Tibial nerve (tissue), 4 donors: ENCODE results near the gene KCNA10. TPM values are rescaled to one million over a fixed set of nuclear protein-coding genes. Genes with fewer than 3 reads are reported as not detected.

Experiments
- DNase-seq, 2 donors: peaks; one replicate each; pipeline ENCODE4 v3.0.0-alpha.2; 2019; ENCODE audit warnings: low spot score in 2 of 2
- H3K27ac ChIP-seq, 4 donors: fragments of 200-600 bp; sonication (generic) in 3 of 4; one replicate each; pipeline ENCODE4 v1.5.1; 2017 to 2019; ENCODE audit warnings: mild to moderate bottlenecking in 1 of 4
- H3K27me3 ChIP-seq, 2 donors: fragments of 200-600 bp; sonication (generic) in 1 of 2; one replicate each; pipeline versions ENCODE4 v1.5.1 to v1.6.0; 2017 to 2019
- H3K36me3 ChIP-seq, 3 donors: fragments of 200-600 bp; sonication (generic); one replicate each; pipeline ENCODE4 v1.5.1; 2018 to 2019
- H3K4me1 ChIP-seq, 4 donors: fragments of 200-600 bp; sonication (generic) in 3 of 4; one replicate each; pipeline ENCODE4 v1.5.1; 2017 to 2019
- H3K4me3 ChIP-seq, 4 donors: fragments of 200-600 bp; sonication (generic) in 3 of 4; one replicate each; pipeline ENCODE4 v1.5.1; 2017 to 2019; ENCODE audit warnings: mild to moderate bottlenecking in 1 of 4, moderate library complexity in 1 of 4
- H3K9me3 ChIP-seq, 4 donors: fragments of 200-600 bp; sonication (generic) in 3 of 4; one replicate each; pipeline ENCODE4 v1.5.1; 2017 to 2019
- EP300 ChIP-seq, 2 donors: sonication (generic); formaldehyde crosslinking; IDR thresholded peaks; one replicate each; pipeline ENCODE4 v1.6.1; 2017; ENCODE audit warnings: antibody characterized with exemption in 2 of 2, mild to moderate bottlenecking in 1 of 2
- POLR2A ChIP-seq, 2 donors: fragments of 450-650 bp; IDR thresholded peaks; one replicate each; pipeline ENCODE4 v1.6.1; 2017; ENCODE audit warnings: antibody characterized with exemption in 2 of 2, mild to moderate bottlenecking in 2 of 2, moderate library complexity in 2 of 2
- WGBS, 2 donors: methylation state at CpG; one replicate each; pipeline ENCODE4 v1.1.5; 2018; 5-methylcytosine and 5-hydroxymethylcytosine counted together
- total RNA-seq, 4 donors: library from RNA; depleted of rRNA; stranded (reverse); fragments of >200 nt; gene quantifications; one replicate each; pipeline ENCODE4 v1.1.0, GENCODE V29; 2016
- TF ChIP-seq, protein P1 (sequence below), 5 experiments: fragments of 200-600 bp in 3 of 5; fragments of 450-650 bp in 2 of 5; sonication (generic) in 3 of 5; IDR thresholded peaks; one replicate each; pipeline ENCODE4 v1.5.1; 2016 to 2019; ENCODE audit warnings: antibody characterized with exemption in 5 of 5, mild to moderate bottlenecking in 3 of 5, moderate library complexity in 2 of 5

Gene KCNA10
- total RNA-seq, 4 donors from 2014 or later: not detected

DNA sequence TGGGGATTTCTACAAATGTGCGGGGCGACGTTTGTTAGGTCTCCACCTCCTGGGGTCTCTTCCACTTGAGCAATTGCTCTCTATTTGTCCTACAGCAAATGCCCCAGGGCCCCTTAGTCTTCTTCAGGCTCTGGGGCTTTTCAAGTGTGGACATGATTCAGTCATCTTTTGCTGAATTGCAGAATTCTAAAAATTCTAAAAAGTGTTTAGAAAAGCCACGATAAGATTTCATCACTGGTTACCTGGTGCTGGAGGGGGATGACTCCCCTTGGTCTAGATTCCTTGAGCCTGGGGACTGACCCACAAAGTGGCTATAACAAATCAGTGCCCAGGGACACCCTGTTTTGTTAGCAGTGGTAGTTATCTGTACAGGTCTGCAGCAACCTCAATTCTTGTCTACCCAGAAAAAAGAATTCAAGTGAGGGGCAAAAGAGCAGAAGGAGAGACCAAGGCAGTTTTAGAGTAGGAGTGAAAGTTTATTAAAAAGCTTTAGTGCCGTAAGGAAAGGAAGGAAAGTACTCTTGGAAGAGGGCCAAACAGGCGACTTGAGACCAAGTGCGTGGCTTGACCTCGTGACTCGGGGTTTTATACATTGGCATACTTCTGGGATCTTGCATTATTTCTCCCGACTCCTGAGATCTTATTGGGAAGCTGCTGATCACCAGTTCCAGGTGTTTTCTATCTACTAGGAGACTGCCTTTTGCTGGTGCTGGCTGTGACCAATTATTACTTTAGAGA lies 42.8 kb downstream of the KCNA10 start:
- 43% methylated on average over 10 of the region's 10 CpGs for WGBS, 2 donors
- Histone ChIP-seq H3K4me3 (no peak overlapping the region), H3K4me1 (no peaks in the 10 kb centered on the region), H3K27ac (no peak overlapping the region), H3K9me3 (no peaks in the 10 kb centered on the region), H3K36me3 (no peaks in the 10 kb centered on the region), H3K27me3 (no peaks in the 10 kb centered on the region)
- DNase-seq: no peak
- no peak for TF ChIP-seq POLR2A (IDR thresholded peaks at IDR 0.05)
- TF ChIP-seq, protein P1, sequence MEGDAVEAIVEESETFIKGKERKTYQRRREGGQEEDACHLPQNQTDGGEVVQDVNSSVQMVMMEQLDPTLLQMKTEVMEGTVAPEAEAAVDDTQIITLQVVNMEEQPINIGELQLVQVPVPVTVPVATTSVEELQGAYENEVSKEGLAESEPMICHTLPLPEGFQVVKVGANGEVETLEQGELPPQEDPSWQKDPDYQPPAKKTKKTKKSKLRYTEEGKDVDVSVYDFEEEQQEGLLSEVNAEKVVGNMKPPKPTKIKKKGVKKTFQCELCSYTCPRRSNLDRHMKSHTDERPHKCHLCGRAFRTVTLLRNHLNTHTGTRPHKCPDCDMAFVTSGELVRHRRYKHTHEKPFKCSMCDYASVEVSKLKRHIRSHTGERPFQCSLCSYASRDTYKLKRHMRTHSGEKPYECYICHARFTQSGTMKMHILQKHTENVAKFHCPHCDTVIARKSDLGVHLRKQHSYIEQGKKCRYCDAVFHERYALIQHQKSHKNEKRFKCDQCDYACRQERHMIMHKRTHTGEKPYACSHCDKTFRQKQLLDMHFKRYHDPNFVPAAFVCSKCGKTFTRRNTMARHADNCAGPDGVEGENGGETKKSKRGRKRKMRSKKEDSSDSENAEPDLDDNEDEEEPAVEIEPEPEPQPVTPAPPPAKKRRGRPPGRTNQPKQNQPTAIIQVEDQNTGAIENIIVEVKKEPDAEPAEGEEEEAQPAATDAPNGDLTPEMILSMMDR (IDR thresholded peaks at IDR 0.05): no peak
- TF ChIP-seq EP300 (IDR thresholded peaks at IDR 0.05): no peak

DNA sequence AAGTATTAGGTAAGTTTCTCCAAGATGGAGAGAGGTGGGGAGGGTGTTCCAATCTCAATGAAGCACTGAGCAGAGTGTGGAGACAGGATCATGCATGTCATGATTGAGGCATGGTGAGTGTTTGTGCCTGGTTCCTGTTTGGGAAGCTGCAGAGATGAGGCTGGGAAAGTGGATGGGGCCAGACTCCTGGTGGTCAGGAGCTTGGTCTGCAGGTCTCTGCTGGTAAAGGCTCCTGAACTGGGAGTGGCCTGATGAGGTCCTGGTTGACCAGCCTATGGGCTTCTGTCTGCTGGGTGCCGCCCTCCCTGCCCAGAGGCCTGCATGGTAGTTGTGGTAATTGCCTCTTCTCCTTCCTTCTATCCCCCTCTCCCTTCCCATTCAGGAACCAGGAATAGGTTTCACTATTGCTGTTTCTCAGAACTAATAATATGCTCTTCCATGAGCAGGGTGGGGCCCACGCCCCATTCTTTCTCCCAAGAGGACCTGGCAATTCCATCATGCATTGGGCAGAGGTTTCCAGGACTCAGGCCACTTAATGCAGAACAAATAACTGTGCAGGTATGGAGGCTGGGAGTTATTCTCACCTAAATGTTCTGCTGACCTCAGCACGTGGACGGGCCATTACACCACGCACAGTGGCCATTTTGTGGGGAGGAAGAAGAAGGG lies 43.5 kb downstream of the KCNA10 start:
- Histone ChIP-seq H3K4me1 (no peaks in the 10 kb centered on the region), H3K27ac (no peak overlapping the region), H3K9me3 (no peaks in the 10 kb centered on the region), H3K36me3 (no peaks in the 10 kb centered on the region), H3K27me3 (no peaks in the 10 kb centered on the region), H3K4me3 (no peak overlapping the region)
- DNase-seq: no peak
- TF ChIP-seq POLR2A (IDR thresholded peaks at IDR 0.05) (no peak), EP300 (IDR thresholded peaks at IDR 0.05) (no peak)
- TF ChIP-seq, protein P1 (IDR thresholded peaks at IDR 0.05): no peak
- 91% methylated on average over 5 of the region's 5 CpGs for WGBS, 2 donors

DNA sequence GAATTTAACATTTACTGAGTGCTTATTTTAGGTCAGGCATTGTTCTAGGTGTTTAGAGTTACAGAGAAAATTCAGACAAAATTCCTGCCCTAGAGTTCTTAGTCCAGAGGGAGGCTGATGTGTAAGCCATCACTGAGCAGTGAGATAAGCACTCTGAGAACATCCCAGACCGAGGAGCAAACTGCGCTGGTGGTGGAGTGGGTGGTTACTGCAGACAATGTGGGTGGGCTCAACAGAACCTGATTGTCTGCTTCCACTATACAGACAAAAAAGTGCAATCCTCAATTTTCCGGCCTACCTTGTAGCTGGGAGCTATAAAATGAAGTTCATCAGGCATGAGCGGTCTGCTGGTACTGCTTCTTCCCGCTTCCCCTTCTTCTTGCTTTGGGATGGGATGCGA lies 44.5 kb downstream of the KCNA10 start:
- Histone ChIP-seq H3K27ac (no peak overlapping the region), H3K4me1 (no peaks in the 10 kb centered on the region), H3K27me3 (no peaks in the 10 kb centered on the region), H3K4me3 (no peak overlapping the region), H3K36me3 (no peaks in the 10 kb centered on the region), H3K9me3 (no peaks in the 10 kb centered on the region)
- 78 to 79% methylated on average over 6 of the region's 6 CpGs for WGBS, 2 donors
- no peak for TF ChIP-seq POLR2A (IDR thresholded peaks at IDR 0.05)
- TF ChIP-seq, protein P1 (IDR thresholded peaks at IDR 0.05): no peak
- TF ChIP-seq EP300 (IDR thresholded peaks at IDR 0.05): no peak
- no peak for DNase-seq

DNA sequence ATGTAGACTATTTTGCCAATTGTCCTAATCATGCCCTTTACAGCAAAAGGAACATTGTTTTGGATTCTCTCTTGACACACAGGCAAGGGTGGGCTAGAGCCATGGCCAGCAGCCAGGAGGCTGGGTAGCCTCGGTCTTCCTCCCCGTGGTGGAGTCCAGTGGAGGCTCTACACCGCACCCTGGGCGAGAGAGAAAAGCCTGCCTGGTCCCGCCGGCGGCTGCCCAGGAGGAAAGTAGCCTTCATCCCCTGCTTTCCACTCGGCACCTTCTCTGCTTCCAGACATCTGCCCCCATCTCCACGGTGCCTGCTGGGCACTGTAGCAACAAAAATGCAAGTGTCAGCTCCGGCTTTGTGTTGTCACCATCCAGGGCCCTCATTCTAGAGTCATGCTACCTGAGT lies 46.4 kb downstream of the KCNA10 start:
- DNase-seq: no peak
- no peaks in the 10 kb centered on the region for H3K36me3 ChIP-seq
- H3K27me3 ChIP-seq: no peaks in the 10 kb centered on the region
- no peak overlapping the region for H3K4me3 ChIP-seq
- 70 to 77% methylated on average over 10 of the region's 10 CpGs for WGBS, 2 donors
- TF ChIP-seq EP300 (IDR thresholded peaks at IDR 0.05): no peak
- TF ChIP-seq, protein P1 (IDR thresholded peaks at IDR 0.05): no peak
- no peak for TF ChIP-seq POLR2A (IDR thresholded peaks at IDR 0.05)
- no peak overlapping the region for H3K27ac ChIP-seq
- H3K4me1 ChIP-seq: no peaks in the 10 kb centered on the region
- H3K9me3 ChIP-seq: no peaks in the 10 kb centered on the region

DNA sequence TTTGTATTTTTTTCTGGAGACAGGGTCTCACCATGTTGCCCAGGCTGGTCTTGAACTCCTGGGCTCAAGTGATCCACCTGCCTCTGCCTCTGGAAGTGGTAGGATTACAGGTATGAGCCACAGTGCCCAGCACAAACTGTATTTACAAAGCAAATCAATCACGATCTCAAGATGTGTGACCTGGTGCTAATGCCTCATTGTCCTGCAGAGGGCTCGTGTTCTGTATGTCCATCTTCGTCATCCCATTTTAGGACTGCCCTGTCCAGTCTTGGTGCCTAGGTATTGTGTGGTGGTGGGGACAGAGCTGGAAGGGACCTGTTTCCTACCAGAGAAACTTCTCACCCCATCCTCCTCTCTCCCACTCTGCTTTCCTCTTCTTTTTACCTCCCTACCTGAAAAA lies 47.8 kb downstream of the KCNA10 start:
- TF ChIP-seq, protein P1 (IDR thresholded peaks at IDR 0.05): no peak
- no peak for TF ChIP-seq POLR2A (IDR thresholded peaks at IDR 0.05)
- no peak for TF ChIP-seq EP300 (IDR thresholded peaks at IDR 0.05)
- H3K27ac ChIP-seq: no peak overlapping the region
- WGBS, 2 donors: 65 to 80% methylated on average over 3 of the region's 3 CpGs
- H3K4me1 ChIP-seq: no peaks in the 10 kb centered on the region
- no peak overlapping the region for H3K4me3 ChIP-seq
- DNase-seq: no peak
- H3K36me3 ChIP-seq: no peaks in the 10 kb centered on the region
- no peaks in the 10 kb centered on the region for H3K9me3 ChIP-seq
- no peaks in the 10 kb centered on the region for H3K27me3 ChIP-seq
